ENCODE measurements around the gene CD300H.
"Not testable (repeated sequence)": the region's sequence is repeated elsewhere in the genome, so short reads cannot be mapped to it uniquely, and the experiment has no call there.

The CD300H gene

GRCh38 chr17:74526681-74527080 lies 40.6 kb downstream of the CD300H start:
- DNase-seq (ENCODE audit: low read depth), result no peak

GRCh38 chr17:74525781-74526288 lies 41.5 kb downstream of the CD300H start:
- no peak for DNase-seq (ENCODE audit: low read depth)

- no peak for DNase-seq (ENCODE audit: low read depth)
Observed at GRCh38 chr17:74525465-74525725, 41.9 kb downstream of the CD300H start.

- no peak for DNase-seq (ENCODE audit: low read depth)
Observed at GRCh38 chr17:74524653-74525464, 42.5 kb downstream of the CD300H start.

DNA sequence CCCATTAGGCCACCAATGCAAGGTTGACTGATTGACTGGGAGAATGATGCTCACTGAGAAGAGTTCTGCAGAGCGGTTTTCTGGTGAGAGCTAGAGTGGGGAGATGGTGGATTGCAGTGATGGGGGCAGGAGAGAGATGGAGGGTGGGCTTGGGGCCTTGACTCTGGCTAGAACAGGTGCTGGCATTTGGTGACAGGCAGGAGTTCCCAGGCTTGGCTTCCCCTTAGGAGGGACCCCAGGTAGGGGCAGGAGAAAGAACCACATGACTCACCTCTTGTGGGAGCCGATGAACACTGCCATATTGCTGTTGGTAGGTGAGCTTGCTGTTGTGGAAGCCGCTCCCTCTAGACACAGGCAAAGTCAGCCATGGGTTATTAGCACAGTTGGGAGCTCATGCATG lies 44.0 kb downstream of the CD300H start:
- DNase-seq (ENCODE audit: low read depth), result no peak

DNA sequence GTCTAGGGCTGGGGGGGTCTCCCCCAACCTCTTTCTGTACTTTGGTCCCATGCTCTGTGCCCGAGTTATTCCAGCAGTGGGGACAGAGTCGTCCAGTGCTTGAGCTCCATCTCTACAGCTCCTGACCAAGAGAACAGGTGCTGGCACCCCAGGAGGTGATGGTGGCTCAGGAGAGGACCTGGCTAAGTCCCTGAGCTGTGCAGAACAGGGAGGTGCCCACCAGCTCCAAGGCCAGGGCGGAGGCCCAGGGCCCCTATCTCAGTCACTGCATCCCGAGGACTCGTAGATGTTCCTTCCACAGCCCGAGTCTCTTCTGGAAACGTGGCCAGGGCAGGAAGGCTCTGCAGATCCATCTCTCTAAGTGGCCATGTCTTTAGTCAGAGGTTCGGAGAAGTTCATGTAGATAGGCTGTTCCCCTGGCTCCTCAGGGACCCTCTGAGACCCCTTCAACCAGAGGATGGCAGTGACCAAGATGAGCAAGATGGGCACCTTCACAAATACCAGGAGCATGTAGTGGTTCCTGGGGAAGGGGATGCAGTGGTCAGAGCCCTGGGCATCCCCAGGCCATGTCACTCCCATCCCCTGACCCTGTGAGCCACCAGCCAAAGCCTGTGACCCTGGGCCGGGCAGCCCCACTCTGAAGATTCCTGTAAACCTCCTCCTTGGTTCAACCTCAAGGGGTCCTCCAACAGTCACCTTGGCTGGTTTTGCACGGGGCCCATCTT lies 44.8 kb downstream of the CD300H start:
- DNase-seq (ENCODE audit: low read depth), result no peak

DNA sequence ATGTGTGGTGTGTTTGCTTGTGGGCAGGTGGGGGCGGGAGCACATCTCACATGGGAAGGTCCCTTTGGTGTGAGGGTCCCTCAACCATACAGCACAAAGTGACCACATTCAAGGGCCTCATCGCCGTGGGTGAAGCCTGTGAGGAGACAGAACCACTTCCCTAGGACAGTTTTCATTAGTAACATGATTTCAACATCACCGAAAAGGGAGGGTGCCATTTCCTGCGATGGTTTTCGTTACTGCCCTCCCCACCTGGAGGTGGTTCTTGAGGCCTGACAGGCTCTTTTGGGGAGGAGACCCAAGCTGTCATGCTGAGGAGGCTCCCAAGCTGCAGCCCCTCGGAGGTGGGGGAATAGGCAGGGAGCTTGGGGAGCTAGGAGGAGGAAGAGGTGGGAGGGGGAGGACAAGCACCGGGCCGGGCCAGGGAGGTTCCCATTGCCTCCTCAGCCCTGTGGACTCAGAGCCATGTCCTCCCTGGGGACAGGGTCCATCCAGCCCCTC lies 45.6 kb downstream of the CD300H start:
- no peak for DNase-seq (ENCODE audit: low read depth)

DNA sequence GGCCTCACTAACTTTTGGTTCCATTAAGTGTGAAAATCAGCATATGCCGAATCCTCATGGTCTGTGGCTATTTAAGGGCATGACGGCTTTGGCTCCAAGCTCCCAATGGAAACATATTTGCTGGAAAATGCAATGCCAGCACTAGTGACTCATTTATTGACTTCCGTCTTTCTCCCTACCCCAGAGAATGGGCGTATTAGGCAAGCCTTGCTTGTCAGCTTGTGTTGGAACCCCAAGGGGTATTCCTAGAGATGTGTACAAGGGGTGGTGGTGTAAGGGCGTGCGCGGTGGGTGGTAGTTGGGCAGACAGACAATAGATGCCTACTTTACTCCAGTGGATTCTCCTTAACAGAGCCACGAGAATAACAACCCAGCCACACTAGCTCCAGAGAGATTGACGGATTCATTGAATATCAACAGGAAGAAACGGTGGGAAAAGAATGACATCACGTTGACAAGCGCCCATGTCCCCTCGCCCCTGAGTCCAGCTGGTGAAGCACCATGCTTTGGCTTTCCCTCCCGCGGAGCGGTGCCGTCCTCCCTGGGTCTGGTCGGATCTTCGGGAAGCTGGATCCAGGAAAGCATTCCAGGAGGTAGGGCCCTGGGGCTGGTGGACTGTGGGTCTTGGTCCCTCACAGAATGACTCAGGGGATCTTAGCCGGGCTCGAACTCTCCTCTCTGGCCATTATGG lies 46.4 kb downstream of the CD300H start:
- DNase-seq (ENCODE audit: low read depth), result no peak

DNA sequence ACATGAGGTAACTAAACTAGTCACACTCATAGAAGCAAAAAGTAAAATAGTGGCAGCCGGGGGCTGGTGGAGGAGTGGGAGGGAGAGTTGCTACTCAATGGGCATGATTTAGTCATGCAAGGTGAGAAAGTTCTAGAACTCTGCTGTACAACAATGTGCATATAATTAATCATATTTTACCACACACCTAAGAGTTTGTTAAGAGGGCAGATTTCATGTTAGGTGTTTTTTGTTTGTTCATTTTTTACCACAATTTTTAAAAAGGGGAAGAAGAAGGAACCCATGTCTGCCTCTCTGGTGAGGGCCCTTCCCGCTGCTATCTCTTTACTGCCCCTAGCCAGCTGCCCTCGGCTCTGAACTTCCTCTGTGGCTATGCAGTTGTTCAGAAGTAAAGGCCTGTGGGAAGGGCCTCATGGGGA lies 47.3 kb downstream of the CD300H start:
- DNase-seq (ENCODE audit: low read depth), result no peak

GRCh38 chr17:74518413-74518981 lies 48.8 kb downstream of the CD300H start:
- DNase-seq (ENCODE audit: low read depth), result not testable (repeated sequence)

DNA sequence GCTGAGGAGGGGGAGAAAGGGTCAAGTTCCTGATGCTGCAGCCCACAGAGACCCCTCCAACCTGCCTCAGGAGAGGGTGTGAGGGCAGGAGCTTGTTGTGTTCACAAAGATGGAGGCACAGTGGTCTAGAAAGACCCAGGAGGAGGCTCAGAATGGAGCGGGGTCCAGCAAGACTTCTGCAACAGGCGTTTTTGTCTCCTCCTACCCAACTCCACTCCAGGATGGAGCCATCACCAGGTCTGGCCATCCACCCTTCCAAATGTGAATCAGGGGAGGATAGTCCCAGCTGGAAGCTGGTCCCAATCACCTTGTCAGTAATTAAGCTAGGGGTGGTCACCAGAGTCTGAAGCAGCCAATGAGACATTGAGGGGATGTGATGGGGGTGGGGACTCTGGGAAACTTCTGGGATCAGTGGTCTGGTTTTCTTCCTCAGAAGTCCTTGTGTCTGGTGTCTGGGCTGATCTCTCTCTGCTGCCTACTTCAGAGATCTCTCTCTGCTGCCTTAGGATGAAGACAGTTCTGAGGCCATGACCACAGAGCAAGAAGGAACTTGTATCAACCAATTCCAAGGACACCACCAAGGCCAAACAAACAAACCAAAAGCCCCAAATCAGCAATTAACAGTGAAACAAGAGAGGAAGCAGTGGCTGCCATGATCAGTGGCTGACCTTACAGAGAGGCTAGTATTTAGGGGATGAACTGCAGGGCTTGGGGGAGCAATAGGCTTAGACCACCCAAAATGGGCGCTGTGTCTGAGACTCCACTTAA lies 50.6 kb downstream of the CD300H start:
- no peak for DNase-seq (ENCODE audit: low read depth)

- DNase-seq (ENCODE audit: low read depth), result no peak
Observed at GRCh38 chr17:74515941-74516340, 51.4 kb downstream of the CD300H start.

- DNase-seq (ENCODE audit: low read depth), result peak; percentile 11
Observed at GRCh38 chr17:74514632-74515334, 52.5 kb downstream of the CD300H start.

GRCh38 chr17:74513987-74514631 lies 53.2 kb downstream of the CD300H start:
- DNase-seq (ENCODE audit: low read depth), result peak; percentile 7

DNA sequence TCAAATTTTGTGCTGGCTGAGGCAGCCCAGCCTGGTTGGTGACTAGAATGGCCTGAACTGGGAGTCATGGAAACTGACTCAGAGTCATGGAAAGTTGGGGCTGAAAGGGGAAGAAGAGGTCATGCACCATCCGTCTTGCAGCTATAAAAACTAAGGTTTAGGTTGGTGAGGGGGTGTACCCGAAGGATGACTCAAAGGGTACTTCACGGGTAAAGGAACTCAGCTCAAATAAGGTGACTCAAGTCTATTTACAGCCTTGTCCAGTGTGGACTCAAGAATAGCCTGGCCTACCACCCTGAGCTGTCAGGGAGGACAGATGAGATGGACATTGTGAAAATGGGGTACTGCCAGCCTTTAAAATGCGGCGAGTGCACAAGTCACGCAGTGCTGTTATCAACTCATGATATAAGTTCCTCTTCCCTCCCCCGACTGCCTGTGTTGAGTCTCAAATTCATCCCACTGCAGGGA lies 54.7 kb downstream of the CD300H start:
- peak; percentile 20 for DNase-seq (ENCODE audit: low read depth)

GRCh38 chr17:74512036-74512435 lies 55.3 kb downstream of the CD300H start:
- DNase-seq (ENCODE audit: low read depth), result no peak
